Sigmoid colon (tissue), 7 donors: ENCODE results near the gene FBXO42. TPM values are rescaled to one million over a fixed set of nuclear protein-coding genes. Genes with fewer than 3 reads are reported as not detected.

Source experiments
- DNase-seq: peaks from one replicate; pipeline ENCODE4 v3.0.0-alpha.2; 2019
- H3K27ac ChIP-seq, 4 donors: fragments of 200-600 bp; sonication (generic); one replicate each; pipeline ENCODE4 v1.5.1; 2016 to 2019; ENCODE audit warnings: mild to moderate bottlenecking in 1 of 4
- H3K27me3 ChIP-seq, 3 donors: fragments of 200-600 bp; sonication (generic); one replicate each; pipeline ENCODE4 v1.5.1; 2019; ENCODE audit warnings: mild to moderate bottlenecking in 1 of 3
- H3K36me3 ChIP-seq, 4 donors: fragments of 200-600 bp; sonication (generic); one replicate each; pipeline ENCODE4 v1.5.1; 2016 to 2019
- H3K4me1 ChIP-seq, 4 donors: fragments of 200-600 bp; sonication (generic); one replicate each; pipeline ENCODE4 v1.5.1; 2017 to 2019
- H3K4me3 ChIP-seq, 4 donors: fragments of 200-600 bp; sonication (generic); one replicate each; pipeline ENCODE4 v1.5.1; 2017 to 2019; ENCODE audit warnings: mild to moderate bottlenecking in 2 of 4, moderate library complexity in 1 of 4
- H3K9me3 ChIP-seq, 4 donors: fragments of 200-600 bp in 3 of 4; sonication (generic) in 3 of 4; one replicate each; pipeline versions ENCODE4 v1.5.1 to v1.6.1; 2013 to 2019
- EP300 ChIP-seq, 4 donors: sonication (generic); formaldehyde crosslinking; IDR thresholded peaks; one replicate each; pipeline ENCODE4 v1.6.1; 2017; ENCODE audit warnings: antibody characterized with exemption in 4 of 4
- POLR2A ChIP-seq, 2 donors: fragments of 450-650 bp; IDR thresholded peaks; one replicate each; pipeline ENCODE4 v1.6.1; 2016; ENCODE audit warnings: antibody characterized with exemption in 2 of 2, mild to moderate bottlenecking in 2 of 2, moderate library complexity in 2 of 2
- POLR2AphosphoS5 ChIP-seq, 4 donors: sonication (generic); formaldehyde crosslinking; IDR thresholded peaks; one replicate each; pipeline ENCODE4 v1.6.1; 2017; ENCODE audit warnings: antibody characterized with exemption in 4 of 4
- WGBS, 2 donors: extraction: QIAGEN DNeasy Blood & Tissue Kit; methylation state at CpG; one replicate each; pipeline ENCODE4 v1.1.7; 2013; 5-methylcytosine and 5-hydroxymethylcytosine counted together
- intact Hi-C: fragments of 100-400 bp; cut with DNase I; formaldehyde crosslinking; loops from one replicate; pipeline ENCODE4 v1.15.1; 2023
- polyA plus RNA-seq, 3 donors: library from polyadenylated mRNA; stranded (reverse); fragments of 200-250 nt; gene quantifications; one replicate each; pipeline ENCODE4 v1.2.3, GENCODE V29; 2013
- total RNA-seq, 4 donors: library from RNA; depleted of rRNA; stranded (reverse); fragments of >200 nt; gene quantifications; one replicate each; pipeline ENCODE4 v1.1.0, GENCODE V29; 2016
- TF ChIP-seq, protein P1 (sequence below), 4 experiments: fragments of 450-650 bp in 3 of 4; fragments of 200-600 bp in 1 of 4; IDR thresholded peaks; one replicate each; pipeline ENCODE4 v1.5.1; 2016 to 2019; ENCODE audit warnings: antibody characterized with exemption in 4 of 4, mild to moderate bottlenecking in 3 of 4, moderate library complexity in 2 of 4
- donor health status: healthy with polysubstance abuse.
- donor health status: Bipolar disorder and iron deficiency.
- donor health status: healthy.

Gene FBXO42
- total and polyA plus RNA-seq, 7 donors: 8.8 to 29.6 (median 16.6) TPM

DNA sequence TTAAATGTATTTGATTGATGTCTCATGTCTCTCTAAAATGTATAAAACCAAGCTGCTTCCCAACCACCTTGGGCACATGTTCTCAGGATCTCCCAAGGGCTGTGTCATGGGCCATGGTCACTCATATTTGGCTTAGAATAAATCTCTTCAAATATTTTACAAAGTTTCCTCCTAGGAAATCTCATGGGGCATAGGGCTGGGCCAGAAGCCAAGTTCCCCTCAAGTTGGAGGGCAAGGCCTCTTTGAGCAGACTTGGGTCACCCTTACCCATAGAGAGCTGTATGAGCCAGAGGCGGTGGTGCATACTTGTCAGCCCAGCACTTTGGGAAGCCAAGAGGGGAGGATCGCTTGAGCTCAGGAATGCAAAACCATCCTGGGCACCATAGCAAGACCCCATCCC, 2.3 kb upstream of the FBXO42 start:
- DNase-seq: peak; percentile 40
- WGBS, 2 donors: 92 to 95% methylated on average over 2 of the region's 2 CpGs
- Histone ChIP-seq H3K9me3 (no peaks in the 10 kb centered on the region), H3K4me1 (peaks cover 0 to 24% (median 13%) of the 10 kb centered on the region in 4 donors), H3K4me3 (no peak overlapping the region), H3K27ac (no peak overlapping the region), H3K36me3 (no peaks in the 10 kb centered on the region), H3K27me3 (no peaks in the 10 kb centered on the region)
- TF ChIP-seq, protein P1, sequence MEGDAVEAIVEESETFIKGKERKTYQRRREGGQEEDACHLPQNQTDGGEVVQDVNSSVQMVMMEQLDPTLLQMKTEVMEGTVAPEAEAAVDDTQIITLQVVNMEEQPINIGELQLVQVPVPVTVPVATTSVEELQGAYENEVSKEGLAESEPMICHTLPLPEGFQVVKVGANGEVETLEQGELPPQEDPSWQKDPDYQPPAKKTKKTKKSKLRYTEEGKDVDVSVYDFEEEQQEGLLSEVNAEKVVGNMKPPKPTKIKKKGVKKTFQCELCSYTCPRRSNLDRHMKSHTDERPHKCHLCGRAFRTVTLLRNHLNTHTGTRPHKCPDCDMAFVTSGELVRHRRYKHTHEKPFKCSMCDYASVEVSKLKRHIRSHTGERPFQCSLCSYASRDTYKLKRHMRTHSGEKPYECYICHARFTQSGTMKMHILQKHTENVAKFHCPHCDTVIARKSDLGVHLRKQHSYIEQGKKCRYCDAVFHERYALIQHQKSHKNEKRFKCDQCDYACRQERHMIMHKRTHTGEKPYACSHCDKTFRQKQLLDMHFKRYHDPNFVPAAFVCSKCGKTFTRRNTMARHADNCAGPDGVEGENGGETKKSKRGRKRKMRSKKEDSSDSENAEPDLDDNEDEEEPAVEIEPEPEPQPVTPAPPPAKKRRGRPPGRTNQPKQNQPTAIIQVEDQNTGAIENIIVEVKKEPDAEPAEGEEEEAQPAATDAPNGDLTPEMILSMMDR (IDR thresholded peaks at IDR 0.05): no peak
- no peak for TF ChIP-seq EP300 (IDR thresholded peaks at IDR 0.05)
- TF ChIP-seq POLR2A (IDR thresholded peaks at IDR 0.05): no peak
- no peak for TF ChIP-seq POLR2AphosphoS5 (IDR thresholded peaks at IDR 0.05)
- intact Hi-C loops: loop anchor here (5.0 kb wide), 1 partner anchor 107 kb away; no protein-coding TSS in a partner anchor

DNA sequence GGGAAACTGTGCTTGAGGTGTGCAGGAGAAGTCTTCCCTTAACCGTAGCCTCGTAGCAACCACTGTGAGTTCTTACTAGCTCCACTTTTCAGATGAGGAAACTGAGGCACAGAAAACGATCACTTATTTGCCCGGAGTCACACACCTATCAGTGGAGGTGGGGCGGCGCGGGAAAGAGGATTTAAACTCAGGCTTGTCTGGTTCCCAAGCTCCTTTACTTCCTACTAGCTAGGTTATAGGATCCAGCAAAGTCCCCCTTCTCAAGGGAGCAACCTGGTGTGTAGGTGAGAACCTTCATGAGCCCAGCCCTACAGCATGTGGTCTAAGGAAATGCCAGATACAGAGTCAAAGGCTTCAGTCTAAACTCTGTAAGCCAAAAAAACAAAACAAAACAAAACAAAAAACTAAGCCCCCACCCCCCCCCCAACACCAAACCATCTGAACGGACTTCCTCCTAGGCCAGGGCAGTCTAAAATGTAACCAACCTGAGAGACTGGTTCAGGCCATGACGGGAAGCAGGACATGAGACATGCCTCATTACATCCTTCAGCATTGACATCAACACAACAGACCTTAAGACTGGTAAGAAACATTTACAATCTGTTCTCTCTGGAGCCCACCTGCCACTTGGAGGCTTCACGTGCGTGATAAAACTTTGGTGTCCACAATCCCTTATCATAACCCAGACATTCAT, 709 bp upstream of the FBXO42 start:
- 38 to 60% methylated on average over 11 of the region's 11 CpGs for WGBS, 2 donors

DNA sequence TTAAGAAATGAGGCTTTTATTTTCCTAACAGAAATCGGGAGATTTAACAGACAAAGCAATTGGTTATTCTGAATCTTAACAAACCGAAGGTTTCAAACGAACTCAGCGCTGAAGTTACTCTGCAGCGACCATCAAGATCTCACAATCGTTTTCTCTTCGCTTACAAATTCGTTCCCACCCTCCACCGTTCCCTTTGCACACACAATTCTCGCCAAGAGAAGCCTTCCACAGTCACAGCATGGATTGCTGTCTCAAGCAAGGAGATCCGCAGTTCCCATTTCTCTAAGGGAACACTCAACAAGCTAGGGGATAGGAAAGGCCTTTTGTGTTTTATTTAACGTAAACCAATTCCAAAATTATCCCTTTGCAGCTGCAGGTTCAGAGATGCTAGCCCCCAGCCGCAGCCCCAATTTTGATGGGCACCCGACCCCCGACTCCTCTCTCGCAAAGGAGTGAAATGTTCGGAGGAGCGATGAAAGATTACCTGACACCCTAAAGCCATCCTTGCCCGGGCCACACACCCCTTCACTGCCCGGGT, 755 bp downstream of the FBXO42 start:
- Histone ChIP-seq H3K27me3 (no peaks in the 10 kb centered on the region), H3K36me3 (no peaks in the 10 kb centered on the region), H3K4me1 (peaks cover 0 to 46% (median 27%) of the 10 kb centered on the region in 4 donors), H3K4me3 (peak overlapping the region; percentile 68 to 99 (median 92)), H3K27ac (peak overlapping the region; percentile 86 to 98 (median 96)), H3K9me3 (no peaks in the 10 kb centered on the region)
- intact Hi-C loops: loop anchor here (5.0 kb wide), 1 partner anchor 104 kb away; no protein-coding TSS in a partner anchor
- TF ChIP-seq, protein P1 (IDR thresholded peaks at IDR 0.05): no peak
- TF ChIP-seq EP300 (IDR thresholded peaks at IDR 0.05): no peak
- TF ChIP-seq POLR2AphosphoS5 (IDR thresholded peaks at IDR 0.05): no peak
- TF ChIP-seq POLR2A (IDR thresholded peaks at IDR 0.05): no peak
- WGBS, 2 donors: 0 to 1% methylated on average over 20 of the region's 20 CpGs
- peak; percentile 63 for DNase-seq

More for the DNA sequence above, 709 bp upstream of the FBXO42 start:
- TF ChIP-seq EP300 (IDR thresholded peaks at IDR 0.05) (no peak), POLR2A (IDR thresholded peaks at IDR 0.05) (no peak), POLR2AphosphoS5 (IDR thresholded peaks at IDR 0.05) (no peak)
- TF ChIP-seq, protein P1 (IDR thresholded peaks at IDR 0.05): no peak
- no peaks in the 10 kb centered on the region for H3K36me3 ChIP-seq
- DNase-seq: peak; percentile 35
- H3K4me1 ChIP-seq: peaks cover 0 to 38% (median 26%) of the 10 kb centered on the region in 4 donors
- H3K9me3 ChIP-seq: no peaks in the 10 kb centered on the region
- peak overlapping the region; percentile 86 to 98 (median 96) for H3K27ac ChIP-seq
- no peaks in the 10 kb centered on the region for H3K27me3 ChIP-seq
- peak overlapping the region; percentile 68 to 99 (median 92) for H3K4me3 ChIP-seq
- intact Hi-C loops: loop anchor here (5.0 kb wide), 1 partner anchor 106 kb away; no protein-coding TSS in a partner anchor

DNA sequence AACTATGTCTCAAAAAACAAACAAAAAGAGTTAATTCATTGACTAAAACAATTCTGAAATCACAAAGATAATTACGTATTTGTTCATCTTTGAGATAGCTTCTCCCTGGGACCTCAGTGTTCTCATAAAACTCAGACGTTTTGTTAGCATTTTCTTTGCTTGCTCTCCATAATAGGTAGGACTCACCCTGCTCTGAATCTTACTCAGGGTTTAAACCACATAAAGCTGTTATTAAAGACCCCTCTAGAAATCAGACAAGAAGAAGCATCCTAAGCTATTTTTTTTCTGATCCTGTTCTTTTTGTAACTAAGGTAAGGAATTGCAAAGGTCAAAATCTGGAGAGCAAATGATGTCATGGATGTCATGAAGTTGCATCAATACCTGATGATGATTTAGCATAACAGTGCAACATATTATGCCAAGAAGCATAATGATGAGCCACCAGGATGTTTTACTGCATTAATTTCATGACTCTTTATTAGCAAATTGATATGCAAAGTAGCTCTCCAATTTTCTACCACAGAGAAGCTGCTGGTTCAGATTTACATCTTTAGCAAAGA, 2.4 kb downstream of the FBXO42 start:
- H3K4me3 ChIP-seq: no peak overlapping the region
- peak overlapping the region in 3 of 4 donors; percentile 15 to 95 (median 17) for H3K27ac ChIP-seq
- TF ChIP-seq, protein P1 (IDR thresholded peaks at IDR 0.05): no peak
- TF ChIP-seq POLR2A (IDR thresholded peaks at IDR 0.05) (no peak), POLR2AphosphoS5 (IDR thresholded peaks at IDR 0.05) (no peak), EP300 (IDR thresholded peaks at IDR 0.05) (no peak)
- H3K4me1 ChIP-seq: peaks cover 0 to 46% (median 27%) of the 10 kb centered on the region in 4 donors
- DNase-seq: no peak
- no peaks in the 10 kb centered on the region for H3K9me3 ChIP-seq
- 51 to 73% methylated on average over 2 of the region's 2 CpGs for WGBS, 2 donors
- H3K36me3 ChIP-seq: no peaks in the 10 kb centered on the region
- H3K27me3 ChIP-seq: no peaks in the 10 kb centered on the region
- intact Hi-C loops: loop anchor here (5.0 kb wide), 1 partner anchor 103 kb away; no protein-coding TSS in a partner anchor
